Right ventricle myocardium inferior (tissue), 1 donor: ENCODE data around the gene PIM1. TPM values are rescaled to one million over a fixed set of nuclear protein-coding genes. Genes with fewer than 3 reads are reported as not detected.
A peak's percentile ranks its signal among the peaks of the same experiment; 100 is the strongest.
"Not testable (repeated sequence)": the region's sequence is repeated elsewhere in the genome, so short reads cannot be mapped to it uniquely, and the experiment has no call there.

Experiments used
- ATAC-seq: fragments of 200-7000 bp; cut with Tn5 transposase; one replicate; pipeline ENCODE4 v1.9.1; 2020; ENCODE audit warnings: mild to moderate bottlenecking, moderate library complexity
- DNase-seq: peaks from one replicate; pipeline ENCODE4 v3.0.0; 2021; ENCODE audit errors: missing footprints
- intact Hi-C: fragments of 100-400 bp; cut with DNase I; formaldehyde crosslinking; loops from one replicate; pipeline ENCODE4 v1.11.0; 2022
- long read RNA-seq: library from polyadenylated mRNA; unstranded; transcript quantifications from one replicate; pipeline ENCODE4 v2.0.0, GENCODE V29; 2021
- total RNA-seq: library from RNA; stranded (reverse); fragmentation: NEBNext Ultra II Directional; extraction: Animal tissue kit (Norgen Biotek cat#: 25700); gene quantifications from one replicate; pipeline ENCODE4 v1.2.1, GENCODE V29; 2021
- donor health status: DM: no; HTN: yes; CAD: no; lungs with severe emphysema.

The PIM1 gene
- total RNA-seq: 27.8 TPM
- long read RNA-seq, transcript PIM1-201 (6 exons, 2,650 nt): major isoform, 25 of 31 reads
- long read RNA-seq, partial matches to known transcripts: 2 of 31 reads
- long read RNA-seq, other reads (novel, unspliced or antisense): 4 of 31 reads

- DNase-seq (peak; percentile 100), ATAC-seq (peak; percentile 95)
- intact Hi-C loops: loop anchor here (1.0 to 10.0 kb wide), 5 partner anchors 39 to 285 kb away; partner anchors contain the start of gene C6orf89
These were observed at the start of gene PIM1 for GRCh38 chr6:37169496-37170272. PIM1 (plus strand) TSS chr6:37170152; CDS start chr6:37170576, 424 bp downstream.

DNA sequence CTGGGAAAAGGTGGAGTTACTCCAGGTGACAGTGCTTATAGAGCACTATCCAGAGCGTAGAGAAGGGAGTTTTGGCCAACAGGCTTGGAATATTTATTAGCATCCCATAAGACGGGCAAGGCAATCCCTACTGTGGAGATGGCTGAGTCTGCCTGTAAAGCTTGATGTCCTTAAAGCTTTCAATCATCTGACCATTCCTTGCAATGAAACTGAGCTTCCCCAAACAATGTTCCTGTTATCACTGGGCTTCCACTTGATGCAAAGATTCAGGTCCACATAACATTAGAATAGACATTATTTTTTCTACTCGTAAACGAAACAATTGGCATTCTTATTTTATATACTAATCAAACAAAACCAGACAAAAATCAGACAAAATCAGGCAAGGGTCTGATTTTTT is 48.4 kb upstream of the PIM1 start:
- no peak for DNase-seq
- no peak for ATAC-seq
- intact Hi-C loops: no loop called here

GRCh38 chr6:37122861-37123260 is 47.1 kb upstream of the PIM1 start:
- no peak for ATAC-seq

DNA sequence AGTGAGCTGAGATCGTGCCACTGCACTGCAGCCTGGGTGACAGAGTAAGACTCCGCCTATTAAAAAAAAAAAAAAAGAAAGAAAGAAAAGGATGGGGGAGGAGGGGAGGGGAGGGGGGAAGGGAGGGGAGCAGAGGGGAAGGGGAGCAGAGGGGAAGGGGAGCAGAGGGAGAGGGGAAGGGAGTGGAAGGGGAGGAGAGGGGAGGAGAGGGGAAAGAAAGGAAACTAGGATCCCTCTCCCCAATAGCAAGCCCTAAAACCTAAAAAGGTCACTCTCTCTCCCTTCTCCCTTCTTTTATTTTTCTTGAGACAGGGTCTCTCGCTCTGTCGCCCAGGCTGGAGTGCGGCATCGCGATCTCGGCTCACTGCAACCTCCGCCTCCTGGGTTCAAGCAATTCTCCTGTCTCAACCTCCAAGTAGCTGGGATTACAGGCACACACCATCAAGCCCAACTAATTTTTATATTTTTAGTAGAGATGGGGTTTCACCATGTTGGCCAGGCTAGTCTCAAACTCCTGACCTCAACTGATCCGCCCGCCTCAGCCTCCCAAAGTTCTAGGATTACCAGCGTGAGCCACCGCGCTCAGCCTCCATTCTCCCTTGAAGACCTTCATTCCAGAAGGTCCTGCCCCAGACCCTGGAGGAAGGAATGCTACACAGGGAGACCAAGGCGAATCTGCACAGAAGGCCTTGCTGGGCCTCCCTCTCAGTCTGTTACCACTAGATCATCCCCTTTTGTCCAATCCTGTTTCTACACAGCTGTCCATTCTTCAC is 45.8 kb upstream of the PIM1 start:
- intact Hi-C loops: no loop called here
- ATAC-seq (no peak), DNase-seq (no peak)

More at GRCh38 chr6:37122861-37123260, 47.1 kb upstream of the PIM1 start:
- intact Hi-C loops: no loop called here
- DNase-seq: no peak

DNA sequence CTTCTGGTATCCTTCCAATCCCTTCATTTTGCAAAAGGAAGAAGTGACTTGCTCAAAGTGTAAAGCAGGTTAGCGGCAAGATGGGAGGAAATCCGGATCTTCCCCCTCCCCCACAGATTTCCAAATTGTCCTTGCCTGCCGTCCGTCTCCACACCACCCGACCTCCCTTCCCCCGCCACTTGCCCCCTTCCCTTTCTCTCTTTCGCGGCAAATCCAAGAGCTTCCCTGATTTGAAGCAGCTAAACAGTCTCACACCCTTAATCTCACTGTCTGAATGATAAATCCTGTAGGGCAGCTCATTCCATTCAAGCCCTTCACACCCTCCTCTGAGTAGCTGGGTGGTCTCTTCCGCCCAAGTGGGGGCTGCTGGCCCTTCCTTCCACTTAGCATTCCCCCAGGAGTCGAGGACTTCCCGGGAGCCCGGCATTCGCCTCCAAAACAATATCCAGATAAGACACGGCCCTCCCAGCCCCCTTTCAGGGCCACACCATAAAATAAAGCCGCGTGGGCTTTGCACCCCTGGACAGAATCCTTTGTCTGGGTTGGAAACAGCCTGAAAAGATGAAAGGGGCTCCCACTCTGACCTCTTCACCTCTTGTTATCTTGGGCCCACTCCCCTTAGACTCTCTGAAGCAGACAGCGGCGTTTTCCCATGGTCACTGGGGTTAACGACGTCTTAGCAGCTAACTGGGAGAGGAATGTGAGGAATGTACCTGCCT is 44.0 kb upstream of the PIM1 start:
- intact Hi-C loops: no loop called here
- DNase-seq: no peak

GRCh38 chr6:37126493-37126958 is 43.4 kb upstream of the PIM1 start:
- intact Hi-C loops: no loop called here
- DNase-seq (no peak), ATAC-seq (no peak)

More for the DNA sequence above, 44.0 kb upstream of the PIM1 start:
- ATAC-seq: no peak

GRCh38 chr6:37126961-37127616 is 42.9 kb upstream of the PIM1 start:
- DNase-seq (no peak), ATAC-seq (no peak)
- intact Hi-C loops: no loop called here

DNA sequence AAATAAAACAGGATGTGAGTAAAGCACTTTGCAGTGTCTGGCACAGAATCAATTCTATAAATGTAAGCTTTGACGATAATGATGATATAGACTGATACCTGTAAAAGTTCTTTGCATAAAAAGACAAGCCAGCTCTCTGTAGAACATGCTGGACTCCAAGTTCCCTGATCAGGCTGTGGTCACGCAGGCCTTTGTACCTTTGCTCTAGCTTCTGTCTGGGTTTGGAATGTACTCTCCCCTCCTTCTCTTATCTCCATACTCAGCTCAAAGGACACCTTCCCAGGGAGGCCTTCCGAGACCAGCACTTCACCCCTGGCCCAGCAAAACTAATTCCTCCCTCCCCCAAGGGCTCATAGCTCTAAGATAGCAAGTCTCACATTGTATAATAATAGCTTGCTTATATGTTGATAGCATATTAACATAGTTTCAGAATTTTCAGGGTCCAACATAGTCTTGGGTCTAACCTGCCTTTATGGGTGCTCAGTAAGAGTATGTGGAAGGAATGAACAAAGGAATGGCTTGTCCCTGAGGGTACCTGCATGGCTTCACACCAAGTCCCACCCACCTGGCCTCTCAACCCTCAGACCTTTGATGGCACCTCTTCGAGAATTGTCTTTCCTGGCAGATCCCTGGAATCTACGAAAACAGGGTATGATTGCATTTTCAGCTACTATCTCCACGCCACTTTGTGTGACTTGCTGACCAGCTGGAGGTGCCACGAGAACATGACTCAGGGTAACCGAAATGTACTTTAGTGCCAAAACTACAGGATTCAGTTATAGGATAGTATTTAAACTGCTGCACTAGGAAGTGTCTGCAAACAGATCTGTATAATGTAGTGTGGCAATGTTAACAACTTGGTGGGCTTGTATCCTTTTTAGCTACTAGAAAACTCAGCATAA is 41.7 kb upstream of the PIM1 start:
- ATAC-seq (peak; percentile 77), DNase-seq (no peak)
- intact Hi-C loops: no loop called here

DNA sequence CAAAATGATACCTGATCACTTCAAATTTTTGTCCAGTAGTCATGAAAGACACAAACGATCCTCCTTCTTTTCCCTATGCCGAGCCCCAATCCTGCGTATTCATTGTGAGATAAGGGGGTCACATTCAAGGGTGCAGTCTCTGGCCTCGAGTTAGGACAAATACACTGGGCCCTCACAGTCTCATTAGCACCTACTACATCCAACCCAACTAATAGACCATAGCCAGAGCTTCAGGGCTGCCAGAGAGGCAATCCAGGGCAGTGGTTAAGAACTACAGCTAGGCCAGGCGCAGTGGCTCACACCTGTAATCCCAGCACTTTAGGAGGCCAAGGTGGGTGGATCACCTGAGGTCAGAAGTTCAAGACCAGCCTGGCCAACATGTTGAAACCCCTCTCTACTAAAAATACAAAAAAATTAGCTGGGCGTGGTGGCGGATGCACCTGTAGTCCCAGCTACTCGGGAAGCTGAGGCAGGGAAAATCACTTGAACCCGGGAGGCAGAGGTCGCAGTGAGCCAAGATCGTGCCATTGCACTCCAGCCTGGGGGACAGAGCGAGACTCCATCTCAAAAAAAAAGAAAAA is 41.0 kb upstream of the PIM1 start:
- intact Hi-C loops, DNase-seq, ATAC-seq: not testable (repeated sequence)

- intact Hi-C loops: no loop called here
- ATAC-seq: no peak
- no peak for DNase-seq
These were observed 40.4 kb upstream of the PIM1 start for GRCh38 chr6:37129566-37129965.

DNA sequence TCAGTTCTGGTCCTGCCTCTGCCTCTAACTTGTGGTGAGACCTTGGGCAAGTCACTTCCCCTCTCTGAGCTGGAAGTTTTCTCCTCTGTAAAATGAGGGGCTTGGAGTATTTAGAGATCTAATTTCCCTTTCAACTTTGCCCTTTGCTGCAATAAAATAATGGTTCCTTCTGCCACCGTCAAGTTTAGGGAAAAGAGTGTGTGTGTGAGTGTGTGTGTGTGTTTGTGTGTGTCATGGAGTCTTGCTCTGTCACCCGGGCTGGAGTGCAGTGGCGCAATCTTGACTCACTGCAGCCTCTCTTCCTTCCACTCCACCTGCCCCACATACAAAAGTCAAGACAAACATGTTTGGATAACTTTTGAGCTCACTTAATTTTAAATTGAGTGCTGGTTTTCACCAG is 39.2 kb upstream of the PIM1 start:
- ATAC-seq: peak; percentile 3
- DNase-seq: peak; percentile 79
- intact Hi-C loops: loop anchor here (2.0 kb wide), 3 partner anchors 28 to 80 kb away; partner anchors contain the start of gene PIM1

DNA sequence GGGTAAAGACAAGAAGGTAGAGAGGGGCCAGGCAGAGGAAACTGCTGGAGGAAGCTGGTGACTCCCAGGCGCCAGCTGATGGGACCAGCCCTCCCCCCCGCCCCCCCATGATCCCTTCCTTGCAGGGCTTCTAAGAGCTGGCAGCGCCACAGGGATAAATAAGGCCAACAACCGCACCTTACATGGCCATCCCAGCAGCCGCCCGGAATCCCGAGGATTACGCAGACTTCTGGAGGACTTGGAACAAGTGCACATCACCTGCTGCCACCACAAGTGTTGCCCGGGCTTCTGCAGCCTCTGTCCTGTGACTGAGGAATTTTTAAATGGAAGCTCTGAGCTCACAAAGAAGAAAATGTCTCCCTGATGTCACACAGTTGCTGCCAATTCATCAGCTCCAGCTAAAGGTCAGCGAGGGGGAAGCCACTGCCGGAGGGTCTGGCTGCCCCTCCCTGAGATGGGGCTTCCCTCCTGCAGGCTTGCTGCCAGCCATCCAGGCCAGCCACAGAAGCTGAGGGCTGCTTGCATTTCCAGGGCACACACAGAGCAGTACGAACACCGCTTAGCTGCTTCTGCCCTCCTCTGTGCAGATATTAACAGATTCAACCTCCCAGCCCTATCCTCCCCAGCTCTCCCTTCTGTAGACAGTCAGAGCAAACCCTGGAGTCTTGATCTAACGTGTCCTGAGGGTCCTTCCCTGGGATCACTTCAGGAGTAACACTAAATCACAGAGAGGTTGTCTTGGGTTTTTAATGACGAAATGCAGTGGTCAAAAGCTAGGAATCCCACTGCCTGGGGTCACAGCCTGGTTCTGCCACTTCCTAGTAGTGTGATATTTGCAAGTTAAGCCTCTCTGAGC is 38.6 kb upstream of the PIM1 start:
- peak; percentile 78 for DNase-seq
- ATAC-seq: peak; percentile 78
- intact Hi-C loops: loop anchor here (2.0 kb wide), 3 partner anchors 29 to 81 kb away; partner anchors contain the start of gene PIM1

DNA sequence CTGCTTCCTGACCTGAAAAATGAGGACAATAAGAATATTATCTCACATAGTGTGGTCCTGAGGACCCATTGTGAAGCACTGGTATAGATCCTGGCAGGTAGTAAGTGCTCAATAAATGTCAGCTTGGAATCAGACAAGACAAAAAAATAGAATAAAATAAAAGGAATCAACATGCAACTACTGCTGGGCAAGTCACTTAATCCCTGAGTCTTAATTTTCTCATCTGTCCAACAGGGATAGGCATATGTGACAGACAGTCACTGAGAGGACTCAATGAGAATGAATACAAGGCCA is 38.0 kb upstream of the PIM1 start:
- DNase-seq: no peak
- no peak for ATAC-seq
- intact Hi-C loops: loop anchor here (2.0 kb wide), 3 partner anchors 29 to 81 kb away; partner anchors contain the start of gene PIM1

DNA sequence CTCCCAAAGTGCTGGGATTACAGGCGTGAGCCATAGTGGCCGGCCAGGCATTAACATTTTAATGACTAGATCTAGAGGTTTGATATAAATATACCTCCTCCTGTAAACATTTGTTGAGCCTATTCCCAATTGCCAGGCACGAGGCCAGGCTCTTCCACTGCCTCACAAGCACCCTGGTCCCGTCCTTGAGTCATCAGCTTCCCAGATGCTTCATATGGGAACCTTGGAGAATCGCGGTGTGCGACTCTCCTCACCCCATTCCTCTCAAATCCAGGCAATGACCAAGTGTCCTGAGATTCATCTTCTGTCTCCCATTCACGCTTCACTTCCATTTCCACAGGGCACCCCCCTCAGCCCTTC is 35.9 kb upstream of the PIM1 start:
- ATAC-seq (no peak), DNase-seq (no peak)
- intact Hi-C loops: no loop called here

DNA sequence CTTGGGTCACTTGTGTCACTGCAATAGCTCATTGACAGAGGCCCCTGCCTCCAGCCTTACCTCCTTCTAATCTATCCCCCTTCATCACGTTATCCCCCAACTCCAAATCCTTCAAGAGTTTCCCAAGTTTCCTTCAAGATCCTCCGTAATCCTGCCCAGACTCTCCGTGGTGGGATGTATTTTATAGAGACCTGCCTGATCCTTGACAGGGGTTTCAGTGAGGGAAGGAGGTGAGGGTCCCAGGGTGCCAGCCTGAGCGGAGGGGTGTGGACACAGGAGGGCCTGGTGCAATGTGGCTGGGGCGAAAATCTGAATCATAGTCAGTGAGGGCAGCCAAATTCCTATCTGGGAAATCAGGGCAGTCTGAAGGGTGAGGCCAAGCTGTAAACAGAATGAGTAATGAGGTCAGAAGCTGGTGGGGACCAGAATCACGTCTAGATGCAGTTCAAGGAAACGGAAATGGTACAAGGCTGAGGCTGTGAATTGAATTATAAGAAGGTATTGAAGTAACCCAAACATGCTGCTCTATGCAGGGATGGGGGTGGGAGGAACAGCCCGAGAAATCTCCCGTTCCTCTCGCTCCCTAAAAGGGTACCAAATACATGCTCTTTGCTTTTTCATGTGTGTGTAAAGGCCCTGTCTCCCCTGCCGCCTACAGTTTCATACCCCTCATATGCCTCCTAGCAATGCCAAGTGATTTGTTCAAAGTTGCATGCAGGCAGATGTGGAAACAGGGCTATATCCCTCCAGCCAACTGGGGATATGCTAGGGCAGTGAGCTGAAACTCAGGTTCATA is 35.4 kb upstream of the PIM1 start:
- peak; percentile 18 for ATAC-seq
- no peak for DNase-seq
- intact Hi-C loops: no loop called here
